HL-60/S4 treated with retinoic acid at 250 ng/mL for 4 days and 3 days (cell line): ENCODE measurements around the gene TBCD.
"Not testable (repeated sequence)": the region's sequence is repeated elsewhere in the genome, so short reads cannot be mapped to it uniquely, and the experiment has no call there.

ENCODE experiments used
- in situ Hi-C: fragments of 300-500 bp; cut with MboI; formaldehyde crosslinking; loops from 2 replicates; pipeline ENCODE4 v1.7.0; 2022; ENCODE audit warnings: low sequenced_read_pairs

The TBCD gene

GRCh38 chr17:82984751-82985427 lies 233.0 kb downstream of the TBCD start:
- in situ Hi-C loops = no loop called here

DNA sequence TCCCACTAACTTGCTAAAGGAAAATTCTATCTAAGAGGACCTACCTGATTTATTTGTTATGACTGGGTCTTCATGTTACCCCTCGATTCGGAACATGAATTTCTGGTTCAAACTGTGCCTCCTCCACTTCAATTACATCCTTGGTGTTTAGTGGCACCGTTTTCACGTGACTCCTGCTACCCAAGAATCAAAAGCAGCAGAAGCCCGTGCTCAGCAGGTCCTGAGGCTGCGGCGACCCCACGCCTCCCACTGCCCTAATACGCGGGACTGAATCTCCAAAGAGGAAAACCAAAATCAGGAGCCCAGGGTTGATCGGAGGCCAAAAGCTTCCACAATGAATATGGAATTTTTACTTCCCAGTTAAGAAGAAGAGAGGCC lies 233.6 kb downstream of the TBCD start:
- in situ Hi-C loops = no loop called here

GRCh38 chr17:82985973-82986372 lies 234.1 kb downstream of the TBCD start:
- in situ Hi-C loops = no loop called here

- in situ Hi-C loops = not testable (repeated sequence)
Measured at GRCh38 chr17:82989051-82989450, 237.2 kb downstream of the TBCD start.

DNA sequence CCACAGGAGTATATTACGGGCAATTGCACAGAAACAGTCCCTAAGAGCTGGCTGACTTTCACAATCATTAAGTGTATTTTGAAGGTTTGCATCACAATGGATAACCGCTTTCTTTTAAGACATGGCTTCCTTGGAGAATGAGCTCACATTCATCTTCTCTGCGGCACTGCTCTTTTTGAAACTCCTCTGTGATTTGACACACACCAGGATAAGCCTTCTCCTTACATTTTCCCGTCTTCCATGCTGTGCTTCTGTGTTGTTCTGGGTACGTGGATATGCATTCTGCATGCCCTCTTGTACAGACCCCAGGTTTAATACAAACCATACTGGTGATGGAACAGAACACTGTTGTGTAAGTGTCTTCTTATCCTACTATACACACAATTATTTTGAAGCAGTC lies 238.0 kb downstream of the TBCD start:
- in situ Hi-C loops = no loop called here

GRCh38 chr17:82993005-82993404 lies 241.1 kb downstream of the TBCD start:
- in situ Hi-C loops = no loop called here
